Measurements from ENCODE around the gene SIK1. TPM values are rescaled to one million over a fixed set of nuclear protein-coding genes. Genes with fewer than 3 reads are reported as not detected.
"Not testable (repeated sequence)": the region's sequence is repeated elsewhere in the genome, so short reads cannot be mapped to it uniquely, and the experiment has no call there.

SIK1 gene
- total RNA-seq, 1 experiment from 2014 or later = 86.9 TPM

- intact Hi-C loops (cut with micrococcal nuclease); H3K27me3 Mint-ChIP-seq (ENCODE audit: insufficient read depth, unreplicated experiment); H3K4me3 Mint-ChIP-seq (ENCODE audit: unreplicated experiment); POLR2A ChIA-PET; H3K4me1 Mint-ChIP-seq (ENCODE audit: insufficient read depth, unreplicated experiment); H3K27ac Mint-ChIP-seq (ENCODE audit: low read depth, unreplicated experiment); BruUV-seq (replicated peaks); H3K9me3 Mint-ChIP-seq (ENCODE audit: unreplicated experiment); CTCF ChIA-PET; DNase-seq (ENCODE audit: unreplicated experiment); H3K36me3 Mint-ChIP-seq (ENCODE audit: insufficient read depth, unreplicated experiment): not testable (repeated sequence)
These were observed 33.5 kb upstream of the SIK1 start for GRCh38 chr21:43460475-43460874.

- H3K27ac Mint-ChIP-seq (ENCODE audit: low read depth, unreplicated experiment); intact Hi-C loops (cut with micrococcal nuclease): not testable (repeated sequence)
These were observed 32.1 kb upstream of the SIK1 start for GRCh38 chr21:43458995-43459394.

GRCh38 chr21:43456616-43457314 is 29.8 kb upstream of the SIK1 start:
- H3K36me3 Mint-ChIP-seq (ENCODE audit: insufficient read depth, unreplicated experiment); H3K4me3 Mint-ChIP-seq (ENCODE audit: unreplicated experiment); POLR2A ChIA-PET; H3K4me1 Mint-ChIP-seq (ENCODE audit: insufficient read depth, unreplicated experiment); H3K27ac Mint-ChIP-seq (ENCODE audit: low read depth, unreplicated experiment); intact Hi-C loops (cut with micrococcal nuclease); H3K27me3 Mint-ChIP-seq (ENCODE audit: insufficient read depth, unreplicated experiment); H3K9me3 Mint-ChIP-seq (ENCODE audit: unreplicated experiment); CTCF ChIA-PET; BruUV-seq (replicated peaks); DNase-seq (ENCODE audit: unreplicated experiment): not testable (repeated sequence)

More at GRCh38 chr21:43458995-43459394, 32.1 kb upstream of the SIK1 start:
- H3K4me1 Mint-ChIP-seq (ENCODE audit: insufficient read depth, unreplicated experiment); CTCF ChIA-PET; H3K9me3 Mint-ChIP-seq (ENCODE audit: unreplicated experiment); BruUV-seq (replicated peaks); DNase-seq (ENCODE audit: unreplicated experiment); H3K36me3 Mint-ChIP-seq (ENCODE audit: insufficient read depth, unreplicated experiment); POLR2A ChIA-PET; H3K27me3 Mint-ChIP-seq (ENCODE audit: insufficient read depth, unreplicated experiment); H3K4me3 Mint-ChIP-seq (ENCODE audit: unreplicated experiment): not testable (repeated sequence)

- POLR2A ChIA-PET; H3K27me3 Mint-ChIP-seq (ENCODE audit: insufficient read depth, unreplicated experiment); H3K27ac Mint-ChIP-seq (ENCODE audit: low read depth, unreplicated experiment); CTCF ChIA-PET; H3K4me3 Mint-ChIP-seq (ENCODE audit: unreplicated experiment); DNase-seq (ENCODE audit: unreplicated experiment); H3K9me3 Mint-ChIP-seq (ENCODE audit: unreplicated experiment); BruUV-seq (replicated peaks); H3K4me1 Mint-ChIP-seq (ENCODE audit: insufficient read depth, unreplicated experiment); H3K36me3 Mint-ChIP-seq (ENCODE audit: insufficient read depth, unreplicated experiment); intact Hi-C loops (cut with micrococcal nuclease): not testable (repeated sequence)
These were observed 28.8 kb upstream of the SIK1 start for GRCh38 chr21:43455717-43456116.

- POLR2A ChIA-PET; H3K4me1 Mint-ChIP-seq (ENCODE audit: insufficient read depth, unreplicated experiment); H3K9me3 Mint-ChIP-seq (ENCODE audit: unreplicated experiment); H3K27me3 Mint-ChIP-seq (ENCODE audit: insufficient read depth, unreplicated experiment); CTCF ChIA-PET; intact Hi-C loops (cut with micrococcal nuclease); DNase-seq (ENCODE audit: unreplicated experiment); H3K4me3 Mint-ChIP-seq (ENCODE audit: unreplicated experiment); H3K27ac Mint-ChIP-seq (ENCODE audit: low read depth, unreplicated experiment); BruUV-seq (replicated peaks); H3K36me3 Mint-ChIP-seq (ENCODE audit: insufficient read depth, unreplicated experiment): not testable (repeated sequence)
These were observed 27.2 kb upstream of the SIK1 start for GRCh38 chr21:43454176-43454575.

- POLR2A ChIA-PET; H3K27ac Mint-ChIP-seq (ENCODE audit: low read depth, unreplicated experiment); H3K4me3 Mint-ChIP-seq (ENCODE audit: unreplicated experiment); intact Hi-C loops (cut with micrococcal nuclease); H3K9me3 Mint-ChIP-seq (ENCODE audit: unreplicated experiment); H3K4me1 Mint-ChIP-seq (ENCODE audit: insufficient read depth, unreplicated experiment); CTCF ChIA-PET; H3K36me3 Mint-ChIP-seq (ENCODE audit: insufficient read depth, unreplicated experiment); H3K27me3 Mint-ChIP-seq (ENCODE audit: insufficient read depth, unreplicated experiment); BruUV-seq (replicated peaks); DNase-seq (ENCODE audit: unreplicated experiment): not testable (repeated sequence)
These were observed 24.9 kb upstream of the SIK1 start for GRCh38 chr21:43451850-43452249.

- POLR2A ChIA-PET; H3K27ac Mint-ChIP-seq (ENCODE audit: low read depth, unreplicated experiment); CTCF ChIA-PET; H3K36me3 Mint-ChIP-seq (ENCODE audit: insufficient read depth, unreplicated experiment); DNase-seq (ENCODE audit: unreplicated experiment); BruUV-seq (replicated peaks); H3K9me3 Mint-ChIP-seq (ENCODE audit: unreplicated experiment); H3K27me3 Mint-ChIP-seq (ENCODE audit: insufficient read depth, unreplicated experiment); intact Hi-C loops (cut with micrococcal nuclease); H3K4me1 Mint-ChIP-seq (ENCODE audit: insufficient read depth, unreplicated experiment); H3K4me3 Mint-ChIP-seq (ENCODE audit: unreplicated experiment): not testable (repeated sequence)
These were observed 23.4 kb upstream of the SIK1 start for GRCh38 chr21:43450287-43450686.

- H3K27ac Mint-ChIP-seq (ENCODE audit: low read depth, unreplicated experiment); BruUV-seq (replicated peaks); H3K9me3 Mint-ChIP-seq (ENCODE audit: unreplicated experiment); DNase-seq (ENCODE audit: unreplicated experiment); POLR2A ChIA-PET; H3K36me3 Mint-ChIP-seq (ENCODE audit: insufficient read depth, unreplicated experiment); H3K4me1 Mint-ChIP-seq (ENCODE audit: insufficient read depth, unreplicated experiment); H3K27me3 Mint-ChIP-seq (ENCODE audit: insufficient read depth, unreplicated experiment); CTCF ChIA-PET; H3K4me3 Mint-ChIP-seq (ENCODE audit: unreplicated experiment); intact Hi-C loops (cut with micrococcal nuclease): not testable (repeated sequence)
These were observed 20.5 kb upstream of the SIK1 start for GRCh38 chr21:43447353-43447977.

- H3K9me3 Mint-ChIP-seq (ENCODE audit: unreplicated experiment); DNase-seq (ENCODE audit: unreplicated experiment); CTCF ChIA-PET; H3K36me3 Mint-ChIP-seq (ENCODE audit: insufficient read depth, unreplicated experiment); intact Hi-C loops (cut with micrococcal nuclease); H3K4me1 Mint-ChIP-seq (ENCODE audit: insufficient read depth, unreplicated experiment); POLR2A ChIA-PET; H3K4me3 Mint-ChIP-seq (ENCODE audit: unreplicated experiment); H3K27ac Mint-ChIP-seq (ENCODE audit: low read depth, unreplicated experiment); H3K27me3 Mint-ChIP-seq (ENCODE audit: insufficient read depth, unreplicated experiment): not testable (repeated sequence)
- TSS peak; percentile 69 for BruUV-seq (replicated peaks)
These were observed 19.5 kb upstream of the SIK1 start for GRCh38 chr21:43446277-43446932.
